ENCODE data around the gene NR2C1. TPM values are rescaled to one million over a fixed set of nuclear protein-coding genes. Genes with fewer than 3 reads are reported as not detected.
A peak's percentile ranks its signal among the peaks of the same experiment; 100 is the strongest.
"Not testable (repeated sequence)": the region's sequence is repeated elsewhere in the genome, so short reads cannot be mapped to it uniquely, and the experiment has no call there.

Gene NR2C1
- 19.7 TPM for polyA plus RNA-seq (2013, experiment 1 of 2; ENCODE audit: insufficient read length)
- 28.0 TPM for polyA plus RNA-seq (2013, experiment 2 of 2; ENCODE audit: insufficient read length)

DNA sequence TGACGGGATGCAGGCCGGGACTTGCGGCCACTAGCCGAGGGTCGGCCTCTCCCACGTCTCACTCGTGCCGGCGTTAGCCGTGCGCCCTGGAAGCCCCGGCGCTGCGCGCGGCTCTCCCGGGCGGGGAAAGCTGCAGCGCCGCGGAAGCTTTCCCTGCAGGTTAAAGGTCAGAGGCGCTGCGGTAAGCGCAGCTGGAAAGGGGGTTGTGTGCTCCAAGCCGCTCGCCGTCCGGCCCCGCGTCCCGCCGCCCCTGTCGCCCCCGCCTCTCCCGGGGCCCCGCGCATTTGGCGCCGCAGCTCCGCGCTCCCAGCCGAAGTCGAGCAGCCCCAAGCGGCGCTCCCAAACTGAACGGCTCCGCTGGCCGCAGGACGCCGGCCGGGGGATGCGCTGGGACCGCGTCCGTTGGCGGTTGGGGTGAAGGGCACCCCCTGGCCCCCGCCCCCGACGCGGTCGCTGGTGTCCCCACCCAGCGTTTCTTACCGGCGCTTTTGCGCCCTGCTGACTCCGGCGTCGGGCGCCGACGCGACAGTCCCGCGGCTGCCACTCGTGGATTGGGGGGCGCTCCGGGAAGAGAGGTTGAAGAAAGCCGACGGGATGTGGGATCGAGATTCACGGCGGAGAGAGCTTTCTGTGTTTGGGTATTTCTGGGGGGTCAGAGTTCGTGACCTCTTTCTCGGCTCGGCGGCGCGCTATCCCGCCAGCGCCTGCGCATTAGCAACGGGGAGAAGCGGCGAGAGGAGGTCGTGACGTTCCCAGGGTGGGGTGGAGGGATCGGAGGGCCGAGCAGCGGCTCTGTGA, at the start of gene NR2C1:
Gene NR2C1, minus strand, starts transcription at position 719 of the 798 bp plus-strand sequence. CDS start 6,234 bp downstream, outside the sequence.
- DNase-seq, result peak; percentile 92

DNA sequence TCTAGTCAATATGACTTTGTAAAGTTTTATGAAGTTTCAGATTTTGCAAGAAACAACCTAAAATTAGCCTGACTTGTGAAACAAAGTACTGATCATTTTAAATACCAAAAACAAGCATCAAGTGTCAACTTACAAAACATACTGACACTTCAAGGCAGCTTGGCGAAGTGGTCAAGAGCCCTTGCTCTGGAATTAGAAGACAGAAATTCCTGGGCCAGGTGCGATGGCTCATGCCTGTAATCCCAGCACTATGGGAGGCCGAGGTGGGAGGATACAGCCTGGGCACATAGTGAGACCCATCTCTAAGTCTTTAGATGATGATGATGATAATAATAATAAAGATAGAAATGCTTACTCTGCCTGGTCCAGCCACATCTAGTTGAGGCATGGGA, 45.4 kb upstream of the NR2C1 start:
- no peak for DNase-seq

DNA sequence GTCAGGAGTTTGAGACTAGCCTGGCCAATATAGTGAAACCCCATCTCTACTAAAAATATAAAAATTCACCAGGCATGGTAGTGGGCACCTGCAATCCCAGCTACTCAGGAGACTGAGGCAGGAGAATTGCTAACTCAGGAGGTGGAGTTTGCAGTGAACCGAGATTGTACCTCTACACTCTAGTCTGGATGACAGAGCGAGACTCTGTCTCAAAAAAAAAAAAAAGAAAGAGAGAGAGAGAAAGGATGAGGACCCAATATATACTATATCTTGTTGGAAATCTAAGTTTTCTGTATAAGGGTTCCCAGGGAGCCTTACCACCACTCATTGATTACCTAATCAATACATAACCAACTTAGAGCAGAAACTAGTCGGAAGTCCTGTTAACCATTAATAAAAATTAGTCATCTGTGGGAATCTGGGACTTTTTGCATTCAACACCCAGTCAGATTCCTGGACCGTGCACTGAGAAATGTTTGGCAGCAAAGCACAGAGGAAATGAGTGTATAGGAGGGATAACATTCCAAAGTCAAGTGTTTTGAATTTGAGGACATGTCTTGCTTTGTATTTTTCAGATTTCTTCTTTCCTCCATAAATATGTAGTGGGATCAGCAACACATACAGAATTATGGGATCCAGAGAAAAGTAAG, 44.8 kb upstream of the NR2C1 start:
- peak; percentile 94 for DNase-seq

DNA sequence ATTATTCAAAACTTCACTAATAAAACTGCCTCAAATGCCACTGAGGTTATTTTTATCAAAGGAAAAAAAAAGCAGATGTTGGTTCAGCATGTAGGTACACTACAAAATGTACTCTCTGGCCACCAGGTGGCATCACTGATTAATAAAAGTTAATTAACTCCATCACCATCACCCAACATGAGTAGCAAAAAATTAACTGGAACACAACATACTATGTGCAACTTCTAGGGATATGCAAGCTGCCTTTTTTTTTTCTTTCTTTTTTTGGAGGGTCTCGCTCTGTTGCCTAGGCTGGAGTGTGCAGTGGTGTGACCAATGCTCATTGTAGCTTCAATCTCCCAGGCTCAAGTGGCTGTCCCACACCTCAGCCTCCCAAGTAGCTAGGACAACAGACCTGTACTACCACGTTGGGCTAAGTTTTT, 43.8 kb upstream of the NR2C1 start:
- DNase-seq, result peak; percentile 79

DNA sequence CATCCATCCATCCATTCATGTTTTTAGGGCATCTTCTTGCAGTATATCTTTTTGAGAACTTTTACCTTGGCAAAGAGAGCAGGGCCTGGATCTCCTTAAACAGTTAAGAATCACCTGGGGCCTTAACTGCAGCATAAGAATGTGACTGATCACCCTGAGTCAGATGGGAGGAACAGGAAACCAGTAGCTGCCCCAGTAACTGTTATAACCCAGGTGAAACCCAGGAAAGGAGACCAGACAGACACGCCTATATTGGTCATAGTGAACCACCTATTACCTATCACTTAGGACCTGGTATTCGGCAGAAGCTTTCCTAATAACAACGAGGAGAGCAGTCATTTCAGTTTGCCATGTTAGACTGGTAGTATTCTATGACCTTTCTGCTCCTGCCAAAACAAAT, 43.4 kb upstream of the NR2C1 start:
- no peak for DNase-seq

DNA sequence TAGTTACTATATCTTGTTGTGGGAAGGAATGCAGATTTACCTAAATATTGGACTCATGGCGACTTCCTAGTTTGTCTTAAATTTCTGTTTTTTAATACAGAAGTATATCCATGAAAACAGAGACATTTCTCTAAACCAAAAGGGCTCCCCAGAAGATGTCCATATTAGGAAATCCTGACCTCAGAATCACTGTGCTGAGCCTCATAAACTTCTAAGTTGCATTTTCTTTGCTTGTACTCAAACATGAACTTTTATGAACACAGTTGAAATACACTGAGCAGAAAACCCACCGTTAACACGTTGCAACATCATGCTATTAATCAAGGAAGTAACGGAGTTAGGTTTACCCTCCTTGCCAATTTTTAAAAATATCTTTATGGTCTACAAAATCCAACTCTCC, 42.9 kb upstream of the NR2C1 start:
- no peak for DNase-seq

DNA sequence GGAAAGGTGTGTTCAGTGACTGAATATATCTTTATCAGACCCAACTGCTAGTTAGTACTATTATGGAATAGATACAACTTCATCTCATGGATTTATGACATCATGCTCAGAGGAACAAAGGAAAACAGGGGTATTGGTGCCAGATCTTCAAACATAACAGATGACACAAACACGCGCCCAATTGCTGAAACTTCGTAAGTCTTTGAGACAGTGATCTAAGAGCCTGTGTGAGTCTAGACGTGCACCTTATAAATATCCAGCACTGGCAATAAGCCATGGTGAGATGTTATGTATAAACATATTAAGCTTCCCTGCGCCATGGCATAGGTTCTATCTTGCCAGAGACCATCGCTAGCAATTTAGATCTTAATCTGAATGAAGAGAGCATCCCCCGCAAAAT, 42.2 kb upstream of the NR2C1 start:
- no peak for DNase-seq

DNA sequence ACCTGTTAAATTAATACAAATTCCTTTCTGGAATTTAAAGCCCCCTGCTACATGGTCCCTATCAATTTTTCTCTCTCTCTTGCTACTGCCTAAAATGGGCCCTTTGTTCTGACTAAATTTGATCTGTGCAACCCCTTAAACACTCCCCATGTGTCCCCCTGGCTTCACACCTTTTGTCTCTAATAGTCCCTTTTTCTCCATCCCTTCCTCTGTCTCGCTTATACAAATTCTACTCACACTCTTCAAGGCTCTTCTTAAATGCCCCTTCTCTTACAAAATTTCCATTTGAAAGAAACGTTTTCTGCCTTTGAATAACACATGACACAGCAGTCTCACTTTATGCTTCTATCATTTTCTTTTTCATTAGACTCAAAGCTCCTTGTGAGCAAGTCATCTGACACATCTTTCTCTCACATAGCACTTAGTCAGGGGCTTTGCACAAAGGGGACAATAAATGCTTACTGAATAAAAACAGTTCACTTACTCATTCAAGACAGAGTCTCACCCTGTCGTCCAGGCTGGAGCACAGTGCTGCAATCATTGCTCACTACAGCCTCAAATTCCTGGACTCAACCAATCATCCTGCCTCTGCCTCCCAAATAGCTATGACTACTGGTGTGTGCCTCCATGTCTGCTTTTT, 41.5 kb upstream of the NR2C1 start:
- DNase-seq, result peak; percentile 42

DNA sequence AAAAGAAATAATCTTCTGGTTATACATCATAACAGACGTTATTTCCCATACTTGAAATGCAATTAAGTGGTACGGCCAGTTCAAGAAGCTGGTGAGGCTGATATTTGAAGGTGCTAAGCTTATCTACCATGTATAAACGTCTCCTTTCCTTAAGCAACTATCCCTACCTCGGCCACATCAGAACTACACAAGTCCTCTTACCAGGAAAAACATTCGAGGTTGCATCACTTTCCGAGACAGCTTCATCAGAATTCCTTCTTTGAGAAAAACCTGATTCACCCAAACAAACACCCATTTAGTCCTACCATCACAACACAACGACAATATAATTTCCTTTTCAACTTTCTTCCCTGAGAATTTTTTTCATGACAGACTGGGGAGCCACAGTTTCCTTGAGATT, 33.9 kb upstream of the NR2C1 start:
- no peak for DNase-seq

DNA sequence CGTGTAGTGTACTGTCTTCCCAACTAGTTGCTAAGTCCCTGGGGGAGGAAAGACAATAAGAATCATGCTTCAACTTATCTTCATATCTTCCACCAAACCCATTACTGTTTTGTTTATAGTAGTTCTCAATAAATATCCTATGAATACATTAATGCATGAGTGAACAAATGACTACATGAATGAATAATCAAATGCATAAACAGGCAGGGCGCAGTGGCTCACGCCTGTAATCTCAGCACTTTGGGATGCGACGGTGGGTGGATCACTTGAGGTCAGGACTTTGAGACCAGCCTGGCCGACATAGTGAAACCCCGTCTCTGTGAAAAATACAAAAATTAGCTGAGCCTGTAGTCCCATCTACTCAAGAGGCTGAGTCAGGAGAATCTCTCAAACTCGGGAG, 32.1 kb upstream of the NR2C1 start:
- DNase-seq, result no peak

DNA sequence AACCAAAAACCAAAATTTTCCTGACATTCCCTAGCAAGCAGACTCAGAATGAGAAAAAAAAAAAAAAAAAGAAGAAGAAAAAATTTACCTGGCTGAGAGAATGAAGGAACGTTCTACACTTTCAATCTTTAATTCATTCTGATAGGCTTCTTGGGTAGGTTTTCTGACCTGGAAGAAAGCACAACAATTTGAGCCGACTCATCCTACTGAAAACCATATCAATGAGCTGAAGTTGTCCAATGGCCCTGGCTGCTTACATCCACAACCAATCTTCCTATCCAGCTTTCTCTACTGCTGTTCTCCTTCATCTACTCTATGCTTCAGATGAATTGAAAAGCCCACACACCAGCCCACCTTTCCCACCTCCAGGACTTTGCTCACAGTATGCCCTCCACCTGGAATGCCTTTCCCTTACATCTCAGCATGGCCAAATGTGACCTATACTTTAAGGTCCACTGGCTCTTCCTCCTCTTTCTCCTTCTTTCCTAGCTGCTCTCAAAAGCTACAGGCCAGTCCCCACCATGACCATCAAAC, 31.6 kb upstream of the NR2C1 start:
- DNase-seq, result no peak

DNA sequence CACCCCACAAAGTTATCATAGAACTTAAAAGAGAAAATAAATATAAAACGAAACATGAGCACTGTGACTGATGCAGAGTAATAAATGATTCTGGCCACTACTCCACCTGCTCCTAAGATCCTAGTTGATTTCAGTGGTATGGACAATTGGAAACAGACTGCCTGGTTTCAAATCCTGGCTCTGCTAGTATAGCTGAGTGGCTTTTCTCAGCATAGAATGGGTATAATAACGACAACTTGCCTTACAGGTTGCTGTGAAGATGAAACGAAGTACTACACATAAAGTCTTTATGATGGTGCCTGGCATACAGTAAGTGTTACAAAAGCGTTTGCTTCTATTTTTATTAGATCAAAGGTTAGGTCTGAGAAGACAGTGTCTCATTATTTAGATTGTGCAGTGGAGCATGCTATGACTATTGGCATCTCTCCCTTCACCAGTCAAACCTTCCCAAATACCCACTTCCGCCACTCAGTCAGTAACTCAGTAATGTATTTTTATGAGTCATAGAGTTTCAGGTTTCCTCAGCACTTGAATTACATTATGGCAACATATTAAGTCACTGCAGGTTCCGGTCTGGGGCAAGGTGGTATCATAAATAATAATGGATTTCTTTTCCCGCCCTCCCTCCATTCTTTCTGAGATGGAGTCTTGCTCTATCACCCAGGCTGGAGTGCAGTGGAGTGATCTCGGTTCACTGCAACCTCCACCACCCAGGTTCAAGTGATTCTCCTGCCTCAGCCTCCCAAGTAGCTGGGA, 29.7 kb upstream of the NR2C1 start:
- peak; percentile 83 for DNase-seq

DNA sequence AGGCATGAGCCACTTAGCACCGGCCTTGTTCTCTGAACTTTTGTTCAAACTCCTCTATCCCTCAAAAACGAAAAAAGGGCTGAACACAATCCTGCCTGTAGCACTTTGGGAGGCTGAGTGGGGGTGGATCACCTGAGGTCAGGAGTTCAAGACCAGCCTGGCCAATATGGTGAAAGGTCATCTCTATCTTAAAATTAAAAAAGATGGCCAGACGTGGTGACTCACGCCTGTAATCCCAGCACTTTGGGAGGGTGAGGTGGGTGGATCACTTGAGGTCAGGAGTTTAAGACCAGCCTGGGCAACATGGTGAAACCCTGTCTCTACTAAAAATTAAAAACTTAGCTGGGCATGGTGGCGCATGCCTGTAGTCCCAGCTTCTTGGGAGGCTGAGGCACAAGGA, 28.5 kb upstream of the NR2C1 start:
- not testable (repeated sequence) for DNase-seq

DNA sequence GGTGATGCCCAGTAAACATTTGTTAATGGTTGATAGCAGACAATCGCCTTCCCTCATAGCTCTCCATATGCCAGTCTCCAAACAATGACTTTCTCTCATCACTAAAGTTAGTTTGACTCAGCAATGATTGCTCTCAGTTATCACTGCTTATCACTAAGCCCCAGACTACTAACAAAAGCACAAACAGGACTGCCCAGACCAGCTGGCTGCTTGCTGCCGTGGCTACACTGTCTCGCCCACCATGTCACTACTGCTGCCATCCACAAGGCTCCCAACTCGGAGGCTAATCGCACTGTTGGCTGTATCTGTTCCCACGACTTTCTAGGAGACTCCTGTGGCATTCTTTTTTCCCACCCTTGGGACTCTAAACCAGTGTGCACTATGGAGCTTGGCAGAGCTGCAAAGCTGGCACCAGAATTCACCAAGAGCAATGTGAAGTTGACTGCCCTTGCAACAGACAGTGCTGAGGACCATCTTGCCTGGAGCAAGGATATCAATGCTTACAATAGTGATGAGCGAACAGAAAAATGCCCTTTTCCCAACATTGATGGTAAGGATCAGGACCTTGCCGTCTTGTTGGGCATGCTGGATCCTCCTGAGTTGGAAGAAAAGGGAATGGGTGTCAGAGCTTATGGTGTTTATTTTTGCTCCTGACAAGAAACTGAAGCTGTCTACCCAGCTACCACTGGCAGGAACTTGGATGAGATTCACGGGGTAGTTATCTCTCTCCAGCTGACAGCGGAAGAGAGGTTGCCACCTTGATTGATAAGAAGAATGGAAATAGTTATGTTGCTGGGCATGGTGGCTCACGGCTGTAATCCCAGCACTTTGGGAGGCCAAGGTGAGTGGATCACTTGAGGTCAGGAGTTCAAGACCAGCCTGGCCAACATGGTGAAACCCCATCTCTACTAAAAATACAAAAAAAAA, 27.1 kb upstream of the NR2C1 start:
- DNase-seq, result no peak

DNA sequence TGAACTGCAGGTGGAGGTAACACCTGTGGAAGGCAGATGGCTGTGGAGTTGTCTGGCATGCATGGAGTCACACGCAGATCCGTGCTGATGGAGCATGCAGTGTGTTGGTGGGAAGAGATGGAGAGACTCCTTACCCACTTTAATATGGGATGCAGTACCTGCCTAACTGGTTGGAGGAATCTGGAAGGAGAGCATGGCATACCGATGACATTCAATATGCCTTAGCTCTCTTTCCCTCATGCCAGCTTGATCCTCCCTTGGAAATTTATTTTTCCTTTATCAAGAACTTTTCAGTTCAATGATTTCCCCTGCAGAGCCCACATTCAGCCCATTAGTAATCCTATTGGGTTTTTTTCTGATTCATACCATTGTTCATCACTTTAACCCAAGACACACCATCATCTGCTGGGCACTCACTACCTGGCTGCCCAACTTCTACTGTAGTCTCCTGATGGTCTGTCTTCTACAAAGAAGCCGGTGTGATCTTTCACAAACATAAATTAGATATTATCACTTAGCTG, 25.9 kb upstream of the NR2C1 start:
- DNase-seq, result no peak

DNA sequence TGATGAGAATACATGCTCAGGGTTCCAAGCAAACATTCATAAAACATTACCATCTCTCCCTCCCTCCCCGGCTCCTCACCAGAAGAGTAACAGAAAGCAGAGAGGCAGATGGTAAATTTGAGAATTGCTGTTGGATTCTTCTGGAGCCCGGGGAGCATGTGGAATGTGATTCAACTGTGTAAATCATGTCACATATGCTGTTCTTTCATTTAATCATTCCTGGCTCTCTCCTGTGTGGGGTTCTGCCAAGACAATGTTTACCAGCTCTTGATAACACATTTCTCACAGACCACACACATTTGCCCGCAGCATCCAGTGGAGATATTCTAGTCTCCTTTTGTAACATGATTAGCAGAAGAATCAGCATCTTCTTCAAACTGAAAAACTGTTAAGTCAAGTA, 23.4 kb upstream of the NR2C1 start:
- DNase-seq, result peak; percentile 36

DNA sequence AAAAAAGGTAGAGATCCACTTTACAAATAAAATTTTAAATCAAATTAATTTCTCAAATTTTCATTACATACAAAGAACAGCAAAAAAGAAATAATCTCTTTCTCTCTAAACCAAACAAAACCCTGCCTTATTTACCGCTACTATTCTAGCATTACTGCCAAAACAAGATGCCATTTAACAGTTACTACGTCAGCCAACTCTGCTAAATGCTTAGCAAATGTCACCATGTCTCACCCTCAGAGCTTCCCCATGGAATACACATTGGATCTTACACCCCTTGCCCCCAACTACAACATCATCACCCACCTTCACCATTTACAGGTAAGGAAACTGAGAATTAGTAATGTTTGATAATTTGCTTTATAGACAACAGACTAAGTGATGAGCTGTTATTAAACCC, 23.0 kb upstream of the NR2C1 start:
- DNase-seq, result no peak

DNA sequence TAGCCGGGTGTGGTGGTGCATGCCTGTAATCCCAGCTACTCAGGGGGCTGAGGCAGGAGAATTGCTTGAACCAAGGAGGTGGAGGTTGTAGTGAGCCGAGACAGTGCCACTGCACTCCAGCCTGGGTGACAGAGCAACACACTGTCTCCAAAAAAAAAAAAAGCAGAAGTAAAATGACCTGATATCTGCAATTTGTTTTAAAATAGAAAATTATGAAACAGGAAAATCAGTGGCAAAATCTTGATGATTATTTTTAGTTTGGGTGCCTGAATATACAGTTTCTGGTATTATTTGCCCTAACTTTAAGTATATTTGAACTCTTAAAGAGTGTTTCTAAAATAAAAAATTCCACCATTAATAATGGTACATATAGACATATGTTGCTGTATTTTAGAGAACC, 22.4 kb upstream of the NR2C1 start:
- not testable (repeated sequence) for DNase-seq

DNA sequence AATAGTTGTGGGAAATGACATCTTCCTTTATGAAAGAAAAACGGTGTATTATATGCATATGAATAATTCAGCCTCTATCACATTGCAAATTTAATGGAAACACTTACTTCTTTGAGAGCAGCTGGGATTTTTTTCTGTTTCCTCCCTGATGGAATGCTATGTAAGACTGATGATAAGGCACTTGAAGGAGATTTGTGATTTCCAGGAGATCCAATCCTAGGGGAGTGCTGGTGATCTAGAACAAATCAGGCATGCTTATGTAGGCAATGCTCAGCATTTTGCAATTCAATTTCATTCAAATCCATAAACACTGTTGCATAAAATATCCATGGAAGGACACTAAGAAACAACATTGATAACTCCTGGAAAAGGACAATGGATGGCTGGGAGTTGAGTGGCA, 16.0 kb upstream of the NR2C1 start:
- DNase-seq, result no peak

DNA sequence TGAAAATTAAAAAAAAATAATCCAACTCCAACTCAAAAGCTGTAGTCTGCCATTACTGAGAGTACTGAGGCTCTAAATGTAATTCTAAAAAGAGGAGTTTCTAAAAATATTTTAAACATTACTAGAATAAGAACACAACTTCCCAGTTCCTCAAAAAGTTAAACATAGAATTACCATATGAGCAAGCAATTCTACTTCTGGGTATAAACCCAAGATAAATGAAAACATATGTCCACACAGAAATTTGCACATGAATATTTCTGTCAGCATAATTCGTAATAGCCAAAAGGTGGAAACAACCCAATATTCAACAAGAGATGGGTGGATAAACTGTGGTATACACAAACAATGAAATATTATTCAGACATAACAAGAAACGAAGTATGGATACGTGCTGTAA, 15.0 kb upstream of the NR2C1 start:
- no peak for DNase-seq

DNA sequence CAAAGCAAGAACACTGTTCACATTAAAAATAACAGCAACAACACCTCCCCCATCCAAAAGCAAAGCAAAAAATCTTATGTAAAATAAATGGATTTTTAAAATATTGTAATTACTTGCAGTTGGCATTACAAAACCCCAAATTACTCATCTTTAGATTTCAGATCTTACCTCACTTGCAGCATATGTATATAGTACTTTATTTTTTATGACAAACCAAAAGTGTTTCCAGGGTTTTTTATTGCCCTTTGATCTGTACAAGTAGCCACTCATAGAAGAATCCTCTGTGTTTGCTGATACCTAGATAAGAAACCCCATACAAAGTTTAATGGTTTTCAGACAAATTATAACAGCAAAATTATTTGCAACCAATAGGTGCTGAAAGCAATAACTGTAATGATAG, 12.2 kb upstream of the NR2C1 start:
- DNase-seq, result no peak
